HG02884 (cell line): ENCODE measurements around the gene UBTD1.

ENCODE experiments used
- ATAC-seq: cut with Tn5 transposase; IDR thresholded peaks from one replicate; pipeline ENCODE4 v1.9.1; 2021; ENCODE audit warnings: mild to moderate bottlenecking, moderate library complexity; ENCODE audit not compliant: unreplicated experiment

UBTD1 gene

GRCh38 chr10:97580421-97581367, 82.0 kb downstream of the UBTD1 start:
- ATAC-seq, result no peak

- no peak for ATAC-seq
Observed at GRCh38 chr10:97582169-97582568, 83.4 kb downstream of the UBTD1 start.

GRCh38 chr10:97583476-97583875, 84.8 kb downstream of the UBTD1 start:
- no peak for ATAC-seq

GRCh38 chr10:97584060-97584797, 85.5 kb downstream of the UBTD1 start, which contains the start of gene HOGA1:
TSS of gene HOGA1 (plus strand) at chr10:97584389. CDS start at chr10:97584704, 315 bp downstream.
- ATAC-seq, result no peak

- no peak for ATAC-seq
Observed at GRCh38 chr10:97584798-97585438, 86.2 kb downstream of the UBTD1 start.

- no peak for ATAC-seq
Observed at GRCh38 chr10:97585439-97585811, 86.7 kb downstream of the UBTD1 start.

- no peak for ATAC-seq
Observed at GRCh38 chr10:97587183-97587582, 88.5 kb downstream of the UBTD1 start.

- ATAC-seq, result no peak
Observed at GRCh38 chr10:97589479-97589878, 90.8 kb downstream of the UBTD1 start, which contains the start of gene C10orf62. TSS of gene C10orf62 (plus strand) at chr10:97589721. CDS start at chr10:97589898, 177 bp downstream.

- no peak for ATAC-seq
Observed at GRCh38 chr10:97590082-97590747, 91.5 kb downstream of the UBTD1 start.

GRCh38 chr10:97590748-97591495, 92.2 kb downstream of the UBTD1 start:
- ATAC-seq, result no peak

GRCh38 chr10:97593421-97593820, 94.7 kb downstream of the UBTD1 start:
- ATAC-seq, result no peak

- no peak for ATAC-seq
Observed at GRCh38 chr10:97596101-97597082, 97.7 kb downstream of the UBTD1 start.

- no peak for ATAC-seq
Observed at GRCh38 chr10:97597778-97598177, 99.1 kb downstream of the UBTD1 start.

GRCh38 chr10:97598407-97599271, 99.9 kb downstream of the UBTD1 start:
- ATAC-seq, result no peak

GRCh38 chr10:97599272-97599619, 100.5 kb downstream of the UBTD1 start:
- no peak for ATAC-seq

GRCh38 chr10:97600616-97601015, 101.9 kb downstream of the UBTD1 start:
- ATAC-seq, result no peak

GRCh38 chr10:97601268-97602215, 102.8 kb downstream of the UBTD1 start:
- ATAC-seq, result no peak
